Parathyroid adenoma (tissue), 2 donors: ENCODE measurements around the gene IRF4.
A peak's percentile ranks its signal among the peaks of the same experiment; 100 is the strongest.

Source experiments
- H2AFZ ChIP-seq: fragments of 300-600 bp; sonication (generic); one replicate; pipeline ENCODE4 v1.7.0; 2017; ENCODE audit warnings: antibody characterized with exemption, mild to moderate bottlenecking
- H3K27ac ChIP-seq: fragments of 300-600 bp; sonication (generic); one replicate; pipeline ENCODE4 v1.7.0; 2017
- H3K27me3 ChIP-seq: fragments of 300-600 bp; sonication (generic); one replicate; pipeline ENCODE4 v1.7.0; 2017; ENCODE audit warnings: low read length; ENCODE audit not compliant: control insufficient read depth, insufficient read depth
- H3K36me3 ChIP-seq: fragments of 300-600 bp; sonication (generic); one replicate; pipeline ENCODE4 v1.7.0; 2017; ENCODE audit warnings: low read length; ENCODE audit not compliant: control insufficient read depth, insufficient read depth
- H3K4me1 ChIP-seq: fragments of 300-600 bp; sonication (generic); one replicate; pipeline ENCODE4 v1.7.0; 2017; ENCODE audit warnings: control low read depth
- H3K4me2 ChIP-seq: fragments of 300-600 bp; sonication (generic); one replicate; pipeline ENCODE4 v1.7.0; 2017; ENCODE audit warnings: low read length
- H3K4me3 ChIP-seq: fragments of 300-600 bp; sonication (generic); one replicate; pipeline ENCODE4 v1.7.0; 2017; ENCODE audit warnings: low read depth, low read length
- H3K79me2 ChIP-seq: fragments of 300-600 bp; sonication (generic); one replicate; pipeline ENCODE4 v1.7.0; 2017; ENCODE audit warnings: control low read depth
- H3K9ac ChIP-seq: fragments of 300-600 bp; sonication (generic); one replicate; pipeline ENCODE4 v1.7.0; 2017; ENCODE audit warnings: mild to moderate bottlenecking
- H3K9me3 ChIP-seq: fragments of 300-600 bp; sonication (generic); one replicate; pipeline ENCODE4 v1.7.0; 2017; ENCODE audit warnings: low read length; ENCODE audit not compliant: control insufficient read depth
- CTCF ChIP-seq: fragments of 300-600 bp; sonication (generic); IDR thresholded peaks from one replicate; pipeline ENCODE4 v1.7.0; 2017; ENCODE audit warnings: antibody characterized with exemption, mild to moderate bottlenecking
- donor health status: primary hyperparathyroidism.

The IRF4 gene

GRCh38 chr6:389622-390021, 1.9 kb upstream of the IRF4 start:
- no peaks in the 10 kb centered on the region for H3K27me3 ChIP-seq
- H3K9ac ChIP-seq: no peak overlapping the region
- no peak overlapping the region for H3K27ac ChIP-seq

GRCh38 chr6:390914-391558, 516 bp upstream of the IRF4 start:
- H3K27me3 ChIP-seq: no peaks in the 10 kb centered on the region

More at GRCh38 chr6:389622-390021, 1.9 kb upstream of the IRF4 start:
- Histone ChIP-seq H3K36me3 (no peaks in the 10 kb centered on the region), H2AFZ (no peak overlapping the region), H3K79me2 (no peaks in the 10 kb centered on the region), H3K4me2 (no peak overlapping the region), H3K4me3 (no peak overlapping the region), H3K9me3 (no peaks in the 10 kb centered on the region), H3K4me1 (no peaks in the 10 kb centered on the region)
- TF ChIP-seq CTCF: no peak

GRCh38 chr6:392441-393390, 1.2 kb downstream of the IRF4 start:
- no peak for TF ChIP-seq CTCF
- Histone ChIP-seq H3K36me3 (no peaks in the 10 kb centered on the region), H3K79me2 (no peaks in the 10 kb centered on the region), H3K9me3 (no peaks in the 10 kb centered on the region), H3K4me1 (no peaks in the 10 kb centered on the region), H3K4me2 (peak overlapping the region; percentile 62), H3K4me3 (peak overlapping the region; percentile 11), H2AFZ (no peak overlapping the region), H3K27me3 (no peaks in the 10 kb centered on the region), H3K9ac (no peak overlapping the region), H3K27ac (no peak overlapping the region)

More at GRCh38 chr6:390914-391558, 516 bp upstream of the IRF4 start:
- Histone ChIP-seq H3K27ac (no peak overlapping the region), H3K9ac (no peak overlapping the region), H3K9me3 (no peaks in the 10 kb centered on the region), H2AFZ (peak overlapping the region; percentile 42), H3K36me3 (no peaks in the 10 kb centered on the region), H3K4me3 (no peak overlapping the region), H3K4me1 (no peaks in the 10 kb centered on the region), H3K4me2 (peak overlapping the region; percentile 31), H3K79me2 (no peaks in the 10 kb centered on the region)
- no peak for TF ChIP-seq CTCF

- H3K9ac ChIP-seq: no peak overlapping the region
- TF ChIP-seq CTCF: no peak
Measured at GRCh38 chr6:393391-394221, 2.1 kb downstream of the IRF4 start.

More at GRCh38 chr6:393391-394221, 2.1 kb downstream of the IRF4 start:
- no peak overlapping the region for H2AFZ ChIP-seq
- H3K27ac ChIP-seq: no peak overlapping the region
- no peaks in the 10 kb centered on the region for H3K9me3 ChIP-seq
- H3K27me3 ChIP-seq: no peaks in the 10 kb centered on the region
- no peaks in the 10 kb centered on the region for H3K4me1 ChIP-seq
- no peaks in the 10 kb centered on the region for H3K79me2 ChIP-seq
- H3K4me2 ChIP-seq: peak overlapping the region; percentile 8
- H3K4me3 ChIP-seq: no peak overlapping the region
- H3K36me3 ChIP-seq: no peaks in the 10 kb centered on the region
